Epidermal melanocyte (primary cell): ENCODE results near the gene VPS37B.
"Not testable (repeated sequence)": the region's sequence is repeated elsewhere in the genome, so short reads cannot be mapped to it uniquely, and the experiment has no call there.

Experiments
- DNase-seq: peaks from one replicate; pipeline ENCODE4 v3.0.0; 2011; ENCODE audit warnings: low spot score; ENCODE audit not compliant: insufficient read length

VPS37B gene

DNA sequence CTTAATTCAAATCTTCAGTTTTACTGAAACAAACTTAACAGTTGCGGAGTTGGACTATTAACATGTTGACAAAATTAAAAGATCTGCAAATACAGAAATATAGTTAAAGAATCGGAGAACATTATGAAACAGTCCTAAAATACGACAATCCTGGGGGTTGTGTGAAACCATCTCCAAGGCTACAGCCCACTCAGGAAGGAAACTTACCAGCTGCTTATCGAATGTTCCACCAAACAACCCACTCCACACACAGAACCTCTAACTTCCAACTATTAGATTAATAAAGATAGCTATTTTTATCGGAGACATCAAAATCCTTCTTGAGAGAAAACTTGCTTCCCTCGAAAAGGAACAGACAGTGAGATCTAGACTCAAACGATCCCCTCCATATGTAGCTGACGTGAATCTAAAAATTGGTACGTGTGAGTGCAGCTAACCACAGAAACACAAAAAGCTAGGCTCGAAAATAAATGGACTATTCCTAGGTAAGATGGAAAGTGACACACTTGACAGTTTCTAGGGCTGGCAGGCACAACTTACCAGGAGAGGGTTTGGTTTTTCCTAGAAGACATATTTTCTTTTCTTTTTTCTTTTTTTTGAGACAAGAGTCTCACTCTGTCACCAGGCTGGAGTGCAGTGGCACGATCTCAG lies 12.9 kb downstream of the VPS37B start:
- DNase-seq, result no peak

DNA sequence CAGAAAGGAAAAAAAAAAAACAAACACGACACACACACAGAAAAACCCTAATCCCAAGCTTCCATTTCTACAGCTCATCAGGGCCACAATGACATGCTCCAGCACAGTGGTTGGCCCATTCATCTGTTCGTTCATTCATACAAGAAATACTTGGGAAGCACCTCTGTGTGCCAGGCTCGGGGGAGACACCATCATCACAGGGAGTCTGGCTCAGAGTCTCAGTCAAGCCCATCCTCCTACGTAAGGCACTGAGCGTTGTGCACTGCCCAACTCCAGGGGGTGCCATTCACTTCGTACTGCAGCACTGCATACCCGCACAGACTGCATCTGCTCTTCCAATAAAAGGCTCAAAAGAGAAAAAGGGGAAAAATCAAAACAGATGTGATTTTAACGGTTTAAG lies 15.3 kb downstream of the VPS37B start:
- no peak for DNase-seq

DNA sequence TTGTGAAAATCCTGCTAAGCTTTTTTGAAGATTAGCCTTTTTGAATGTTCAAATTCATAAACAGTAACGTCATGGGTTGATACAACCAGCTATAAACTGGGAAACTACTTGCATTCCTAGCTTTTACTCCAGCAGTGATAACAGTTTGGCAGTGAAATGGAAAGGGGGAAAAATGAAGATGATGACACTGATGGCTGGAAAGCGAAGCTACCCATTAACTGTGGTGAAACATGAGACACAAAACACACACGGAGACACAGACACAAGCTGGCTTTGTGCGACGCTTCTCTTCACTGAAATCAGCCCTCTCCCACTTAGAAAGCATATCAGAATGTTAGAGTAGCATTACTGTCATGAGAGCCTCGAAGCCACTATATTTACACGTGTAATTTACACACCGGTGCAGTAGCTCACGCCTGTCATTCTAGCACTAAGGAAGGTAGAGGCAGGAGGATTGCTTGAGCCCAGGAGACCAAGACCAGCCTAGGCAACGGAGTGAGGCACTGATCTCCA lies 15.7 kb downstream of the VPS37B start:
- no peak for DNase-seq

DNA sequence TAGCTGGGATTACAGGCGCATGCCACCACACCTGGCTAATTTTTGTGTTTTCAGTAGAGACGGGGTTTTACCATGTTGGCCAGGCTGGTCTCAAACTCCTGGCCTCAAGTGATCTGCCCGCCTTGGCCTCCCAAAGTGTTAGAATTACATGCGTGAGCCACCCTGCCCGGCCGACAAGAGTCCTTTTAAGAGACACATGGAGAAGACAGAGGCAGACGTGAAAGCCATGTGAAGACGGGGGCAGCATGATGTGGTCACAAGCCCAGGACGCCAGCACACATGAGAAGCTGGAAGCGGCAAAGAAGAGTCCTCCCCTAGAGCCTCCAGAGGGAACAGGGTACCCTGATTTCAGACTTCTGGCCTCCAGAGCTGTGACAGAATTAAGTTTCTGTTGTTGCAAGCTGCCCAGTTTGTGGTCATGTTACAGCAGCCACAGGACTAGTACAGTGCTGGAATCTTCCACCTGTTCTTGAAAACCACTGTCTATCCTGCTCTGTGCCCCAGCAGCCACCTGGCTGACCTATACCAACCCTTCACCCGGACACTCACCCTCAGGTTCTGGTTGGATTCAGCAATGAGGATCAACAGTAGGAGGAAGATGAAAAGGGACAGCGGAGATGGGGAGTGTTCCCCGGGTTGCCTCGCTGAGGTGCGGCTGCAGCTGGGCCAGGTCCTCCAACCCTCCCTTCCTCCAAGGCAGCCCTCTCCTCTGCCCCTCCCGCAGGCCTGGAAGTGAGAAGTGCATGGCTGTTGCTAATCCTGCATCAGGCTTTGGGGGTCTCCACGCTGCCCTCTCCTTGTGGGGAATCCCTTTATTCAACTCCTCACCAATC lies 16.9 kb downstream of the VPS37B start:
- no peak for DNase-seq

DNA sequence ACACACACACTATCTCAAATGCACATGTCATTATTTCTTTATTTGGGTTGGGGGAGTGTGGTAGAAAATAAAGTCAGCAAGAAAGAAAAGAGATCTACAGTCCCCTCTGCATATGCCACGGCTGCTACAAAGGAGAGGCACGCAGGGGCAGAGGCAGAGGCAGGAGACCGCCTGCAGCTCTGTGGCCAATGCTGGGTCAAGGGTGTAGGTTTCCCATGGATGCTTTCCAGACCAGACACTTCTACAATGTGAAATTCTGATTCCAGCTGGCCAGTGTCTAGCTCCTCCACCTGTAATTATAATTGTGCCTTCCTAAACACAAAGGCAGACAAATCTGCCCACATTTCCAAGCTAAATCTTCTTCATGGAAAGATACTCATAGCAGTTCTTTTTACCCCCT lies 19.2 kb downstream of the VPS37B start:
- DNase-seq, result no peak

DNA sequence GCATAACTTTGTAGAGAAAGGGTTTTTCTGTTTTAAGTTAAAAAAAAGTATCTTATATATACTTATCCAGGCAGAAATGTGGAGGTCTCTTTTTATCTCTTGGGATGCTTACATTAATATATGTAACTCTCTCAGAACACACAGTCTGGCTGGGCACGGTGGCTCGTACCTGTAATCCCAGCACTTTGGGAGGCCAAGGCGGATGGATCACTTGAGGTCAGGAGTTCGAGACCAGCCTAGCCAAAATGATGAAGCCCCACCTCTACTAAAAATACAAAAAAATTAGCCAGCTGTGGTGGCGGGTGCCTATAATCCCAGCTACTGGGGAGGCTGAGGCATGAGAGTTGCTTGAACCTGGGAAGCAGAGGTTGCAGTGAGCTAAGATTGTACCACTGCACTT lies 19.6 kb downstream of the VPS37B start:
- DNase-seq, result not testable (repeated sequence)

DNA sequence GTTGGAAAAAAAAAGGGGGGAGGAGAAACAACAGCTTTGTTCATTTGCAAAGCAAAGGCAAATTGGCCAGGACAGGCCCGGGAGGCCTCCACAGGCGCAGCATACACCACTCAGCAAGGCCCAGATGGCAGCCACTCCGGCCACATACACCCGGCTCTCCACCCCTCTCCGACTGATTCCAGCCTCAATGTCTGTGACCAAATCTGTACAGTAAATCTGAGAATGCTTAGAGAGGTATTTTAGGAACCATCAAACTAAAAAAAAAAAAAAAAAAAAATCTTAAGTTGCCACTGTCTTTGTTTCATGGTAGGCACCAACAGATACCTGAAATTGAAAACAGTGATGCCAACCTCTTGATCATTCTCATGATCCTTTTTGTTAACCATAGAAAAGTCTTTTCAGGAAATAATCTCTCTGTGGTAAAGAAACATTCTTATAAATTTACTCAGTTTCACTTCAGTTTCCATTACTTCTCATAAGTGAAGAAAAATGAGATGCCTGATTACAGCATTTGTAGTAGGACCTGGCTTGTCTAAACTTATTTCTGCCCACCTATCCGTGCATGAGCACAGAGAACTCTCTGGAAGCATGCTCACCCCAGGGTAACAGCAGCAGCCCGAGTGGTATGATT lies 20.2 kb downstream of the VPS37B start:
- no peak for DNase-seq

DNA sequence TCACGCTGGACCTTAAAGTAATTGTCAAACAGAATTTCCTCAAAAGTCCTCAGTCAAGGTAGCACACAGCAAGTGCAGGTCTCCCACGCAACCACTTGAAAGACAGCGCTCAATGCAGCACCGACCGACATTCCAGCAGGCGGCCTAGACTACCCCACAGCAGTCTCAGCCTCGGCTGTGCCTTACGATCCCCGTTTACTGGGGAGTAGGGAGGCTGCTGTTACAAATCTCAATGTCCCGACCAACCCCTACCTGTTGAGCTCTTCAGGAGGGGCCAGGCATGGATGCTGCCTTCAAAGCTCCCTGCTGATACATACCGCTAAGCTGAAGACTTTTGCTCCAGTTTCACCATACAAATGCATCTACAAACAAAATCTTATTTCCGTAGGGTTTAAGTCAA lies 21.8 kb downstream of the VPS37B start:
- DNase-seq, result no peak

DNA sequence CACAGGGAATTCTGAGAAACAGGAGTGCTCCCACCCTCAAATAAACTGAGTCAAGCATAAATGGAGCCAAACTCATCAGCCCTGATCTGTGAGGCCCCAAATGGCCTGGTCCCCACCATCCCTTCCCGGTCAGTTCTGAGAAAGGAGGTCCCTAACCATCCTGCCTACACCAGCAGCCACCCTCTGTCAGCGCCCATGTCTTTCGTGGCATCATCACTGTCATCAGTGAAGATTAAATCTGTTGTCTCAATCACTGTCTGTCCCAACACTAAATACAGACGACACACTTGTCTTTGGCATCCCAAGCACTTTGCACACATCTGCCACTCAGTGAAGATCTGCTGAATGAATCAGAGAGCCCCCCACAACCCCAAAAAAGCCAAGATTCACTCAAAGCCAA lies 22.4 kb downstream of the VPS37B start:
- no peak for DNase-seq

DNA sequence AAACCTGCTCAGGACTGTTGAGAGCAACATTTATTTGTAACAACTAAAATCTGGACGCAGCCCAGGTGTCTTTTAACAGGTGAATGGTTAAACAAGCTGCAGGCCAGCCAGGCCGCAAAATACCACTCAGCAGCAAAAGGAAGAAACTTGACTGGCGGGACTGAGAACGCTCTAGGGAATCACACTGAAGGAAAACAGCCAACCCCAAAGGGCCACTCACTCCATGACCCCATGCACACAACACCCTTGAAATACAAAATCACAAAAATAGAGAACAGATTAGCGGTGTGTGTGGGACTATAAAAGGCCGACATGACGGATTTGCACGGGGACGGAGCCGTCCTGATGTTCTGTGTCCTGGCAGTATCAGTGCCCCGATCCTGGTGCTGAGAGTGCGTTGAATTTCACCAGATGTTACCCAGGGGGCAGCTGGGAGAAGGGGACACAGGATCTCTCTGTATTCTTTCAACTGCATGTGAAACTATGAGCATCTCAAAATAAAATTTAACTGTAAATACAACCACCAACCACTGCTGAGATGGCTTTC lies 23.0 kb downstream of the VPS37B start:
- no peak for DNase-seq

DNA sequence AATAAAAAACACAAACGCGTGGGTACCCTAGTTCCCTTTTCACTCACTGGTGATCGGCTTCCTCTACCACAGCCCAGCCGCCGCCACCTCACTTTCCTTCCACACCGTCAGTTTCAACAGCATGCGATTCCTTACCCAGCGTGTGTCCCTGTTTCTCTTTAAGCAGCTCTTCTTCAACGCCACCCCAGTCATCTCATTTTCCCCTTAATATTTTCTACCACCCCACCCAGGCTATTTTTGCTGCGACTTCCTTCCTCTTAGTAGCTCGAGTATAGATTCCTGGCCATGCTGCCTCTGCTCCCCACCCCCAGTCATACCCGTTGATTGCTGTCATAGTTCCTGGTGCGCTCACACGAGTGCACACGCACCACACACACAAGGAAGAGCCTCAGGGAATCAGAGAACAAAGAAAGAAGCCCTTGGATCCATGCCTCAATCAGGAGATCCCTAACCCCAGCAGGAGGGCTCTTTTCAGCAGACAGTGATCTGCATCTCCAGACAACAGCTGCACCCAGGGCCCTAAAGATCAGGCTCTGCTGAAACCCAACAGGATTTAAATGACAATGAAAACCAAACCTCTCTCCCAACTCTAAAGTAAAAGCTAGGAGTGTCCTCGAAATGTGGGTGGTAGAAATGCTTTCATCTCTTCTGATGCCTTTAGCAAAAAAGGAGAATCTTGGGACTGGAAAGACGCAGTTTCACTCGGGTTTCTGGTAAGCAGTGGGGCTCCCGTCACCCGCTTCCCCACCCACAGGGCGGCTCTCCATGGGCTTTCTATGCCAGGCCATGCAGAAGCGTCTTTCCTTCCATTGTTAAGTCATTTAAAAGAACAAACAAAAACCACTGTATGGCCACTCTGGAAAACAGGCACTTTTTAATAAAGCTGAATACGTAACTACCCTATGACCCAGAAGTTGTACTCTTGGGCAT lies 23.8 kb downstream of the VPS37B start:
- DNase-seq, result peak; percentile 95

DNA sequence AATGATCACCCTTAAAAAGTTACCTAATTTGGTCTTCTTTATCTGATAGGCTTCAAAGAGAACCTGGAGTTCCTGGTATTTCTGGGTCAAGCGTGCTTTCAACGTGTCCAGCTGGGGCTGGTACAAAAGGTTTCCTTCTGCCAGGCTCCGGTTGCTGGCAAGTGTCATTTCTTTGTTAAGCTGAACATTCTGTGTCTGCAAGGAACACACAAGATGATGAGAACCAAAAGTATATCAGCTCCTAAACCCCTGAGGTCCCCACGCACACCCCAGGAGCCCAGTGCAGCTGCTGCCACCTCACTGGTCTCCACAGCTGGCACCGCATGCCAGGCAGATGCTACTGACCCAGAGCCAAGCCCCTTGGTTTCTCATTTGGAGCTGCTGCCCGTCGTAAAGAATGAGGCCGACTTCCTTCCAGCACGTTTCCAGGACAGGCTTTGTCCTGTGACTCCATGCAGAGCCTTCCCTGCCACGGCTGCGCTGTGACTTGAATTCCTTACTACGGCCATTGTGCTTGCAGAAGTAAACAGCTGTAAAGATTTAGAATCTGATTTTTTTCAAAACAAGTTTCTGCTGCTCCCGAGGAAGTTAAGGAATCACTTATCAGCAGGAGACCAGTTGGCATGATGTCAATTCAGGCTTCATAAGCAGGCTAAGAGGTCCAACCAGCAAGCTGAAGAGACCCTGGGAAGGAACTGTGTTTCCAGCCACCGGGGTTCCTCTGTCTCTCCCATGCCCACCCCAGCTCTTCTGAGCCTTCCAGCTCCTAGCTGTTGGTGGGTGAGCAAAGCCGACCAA lies 24.9 kb downstream of the VPS37B start:
- peak; percentile 72 for DNase-seq

DNA sequence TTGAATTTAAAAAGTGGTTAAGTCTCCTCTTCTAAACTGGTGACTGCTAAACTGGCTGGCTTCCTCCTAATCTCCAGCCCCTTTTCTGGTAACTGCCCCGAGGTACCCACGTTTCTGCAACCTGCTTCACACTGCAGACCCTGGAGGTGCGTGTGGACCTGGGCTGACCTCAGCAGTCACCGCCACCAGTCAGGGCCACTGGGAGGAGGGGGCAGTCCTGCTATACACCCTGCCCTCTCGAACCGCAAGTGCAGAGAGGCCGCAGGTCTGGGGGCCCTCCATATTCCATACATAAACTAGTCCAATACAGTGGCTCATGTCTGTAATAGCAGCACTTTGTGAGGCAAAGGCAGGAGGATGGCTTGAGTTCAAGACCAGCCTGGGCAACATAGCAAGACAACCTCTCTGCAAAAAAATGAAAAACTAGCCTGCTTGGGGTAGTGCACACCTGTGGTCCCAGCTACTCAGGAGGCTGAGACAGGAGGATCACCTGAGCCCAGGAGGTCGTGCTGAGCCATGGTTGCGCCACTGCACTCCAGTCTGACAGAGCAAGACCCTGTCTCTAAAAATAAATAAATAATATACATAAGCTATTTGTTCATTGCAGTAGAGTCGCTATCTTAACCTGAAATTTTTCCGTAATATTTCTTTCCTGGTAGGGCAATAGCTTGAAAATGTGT lies 25.6 kb downstream of the VPS37B start:
- DNase-seq, result no peak

DNA sequence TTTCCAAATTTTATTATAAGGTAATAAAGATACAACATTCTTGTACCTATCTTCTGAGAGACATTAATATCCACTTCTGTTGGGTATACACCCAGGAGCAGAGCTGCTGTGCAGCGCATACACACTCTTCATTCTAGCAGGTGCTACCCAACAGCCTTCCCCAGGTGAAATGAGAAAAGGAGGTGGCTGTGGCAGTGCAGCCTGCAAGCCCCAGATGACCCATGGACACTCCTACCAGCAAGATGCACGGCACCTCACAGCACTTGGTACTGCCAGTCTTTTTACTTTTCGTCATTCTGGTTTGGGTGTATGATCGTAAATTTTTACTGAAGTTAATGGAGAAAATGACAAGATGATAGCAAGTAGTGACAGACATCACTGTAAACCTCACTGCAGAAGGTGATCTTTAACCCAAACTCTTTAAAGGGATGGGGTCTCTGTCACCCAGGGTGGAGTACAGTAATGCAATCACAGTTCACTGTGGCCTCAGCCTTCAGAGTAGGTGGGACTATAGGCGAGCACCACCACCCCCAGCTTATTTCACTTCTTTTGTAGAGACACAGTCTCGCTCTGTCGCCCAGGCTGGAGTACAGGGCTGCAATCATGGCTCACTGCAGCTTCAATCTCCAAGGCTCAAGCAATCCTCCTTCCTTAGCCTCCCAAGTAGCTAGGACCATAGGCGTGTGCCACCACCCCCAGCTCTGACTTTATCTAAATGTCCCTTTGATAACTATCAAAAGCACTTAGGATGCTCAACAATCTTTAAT lies 26.5 kb downstream of the VPS37B start:
- peak; percentile 12 for DNase-seq

DNA sequence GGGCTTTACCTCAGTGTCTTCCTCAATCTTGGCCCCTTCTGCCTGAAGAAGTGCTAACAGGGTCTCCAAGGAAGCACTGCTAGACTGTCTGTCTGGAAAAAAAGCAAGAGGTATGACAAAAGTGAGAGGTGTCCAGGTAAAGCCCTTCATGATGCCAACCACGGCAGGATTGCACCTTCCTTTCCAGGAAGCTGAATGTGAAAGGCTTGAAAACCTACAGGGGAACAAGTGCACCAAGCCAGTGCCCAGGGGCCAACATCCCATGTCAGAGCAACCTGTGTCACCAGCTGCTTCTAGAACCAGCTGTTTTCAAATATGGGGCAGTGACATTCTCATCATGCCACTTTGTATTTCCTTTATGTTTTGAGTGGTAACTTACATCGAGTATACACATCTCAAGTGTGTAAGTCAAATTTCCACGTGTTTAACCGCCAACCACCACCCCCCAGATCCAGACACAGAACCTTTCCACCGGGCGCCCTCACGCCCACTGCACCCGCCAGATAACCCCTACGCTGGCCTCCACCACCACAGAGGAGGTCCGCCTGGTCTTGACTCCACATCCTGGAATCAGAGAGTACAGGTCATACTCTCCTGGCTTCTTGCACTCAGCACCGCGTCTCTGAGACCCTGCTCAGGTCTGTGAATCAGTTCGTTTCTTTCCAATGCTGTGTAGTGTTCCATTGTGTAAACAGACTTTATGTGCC lies 27.3 kb downstream of the VPS37B start:
- peak; percentile 13 for DNase-seq

DNA sequence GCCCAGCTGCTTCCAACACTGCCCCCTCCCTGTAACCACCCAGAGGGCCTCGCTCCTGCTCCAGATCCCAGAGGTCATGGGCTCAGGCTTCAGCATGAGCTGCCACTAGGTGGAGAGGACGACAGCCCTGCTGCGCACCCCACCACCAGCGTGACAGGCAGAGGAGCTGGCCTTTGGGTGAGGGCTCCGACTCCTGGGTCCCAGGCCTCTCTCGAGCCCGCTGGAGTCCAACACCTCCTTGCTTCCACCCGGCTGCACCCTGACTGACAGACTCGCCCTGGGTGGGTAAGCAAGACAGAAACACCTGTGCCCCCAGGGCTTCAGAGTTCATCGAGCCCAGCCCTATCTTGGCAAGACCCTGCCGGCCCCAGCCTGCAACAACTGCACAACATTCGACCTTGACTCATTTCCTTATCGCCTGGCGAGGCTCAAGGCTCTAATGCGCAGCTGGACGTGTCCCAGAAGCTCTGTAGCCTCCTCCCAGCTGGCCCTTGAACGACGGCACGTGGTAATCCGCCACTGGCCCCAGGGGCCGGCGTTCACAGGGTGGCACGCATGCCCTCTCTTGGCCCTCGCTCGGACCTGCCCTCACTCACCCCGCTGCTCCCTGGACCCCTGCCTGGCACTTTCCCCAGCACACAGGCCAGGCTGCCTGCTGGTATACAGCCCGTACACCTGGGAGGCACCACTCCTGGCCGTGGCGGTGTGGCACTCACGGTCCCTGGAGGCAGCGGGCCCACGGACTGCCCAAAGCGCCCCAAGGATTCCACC lies 28.0 kb downstream of the VPS37B start:
- DNase-seq, result no peak

DNA sequence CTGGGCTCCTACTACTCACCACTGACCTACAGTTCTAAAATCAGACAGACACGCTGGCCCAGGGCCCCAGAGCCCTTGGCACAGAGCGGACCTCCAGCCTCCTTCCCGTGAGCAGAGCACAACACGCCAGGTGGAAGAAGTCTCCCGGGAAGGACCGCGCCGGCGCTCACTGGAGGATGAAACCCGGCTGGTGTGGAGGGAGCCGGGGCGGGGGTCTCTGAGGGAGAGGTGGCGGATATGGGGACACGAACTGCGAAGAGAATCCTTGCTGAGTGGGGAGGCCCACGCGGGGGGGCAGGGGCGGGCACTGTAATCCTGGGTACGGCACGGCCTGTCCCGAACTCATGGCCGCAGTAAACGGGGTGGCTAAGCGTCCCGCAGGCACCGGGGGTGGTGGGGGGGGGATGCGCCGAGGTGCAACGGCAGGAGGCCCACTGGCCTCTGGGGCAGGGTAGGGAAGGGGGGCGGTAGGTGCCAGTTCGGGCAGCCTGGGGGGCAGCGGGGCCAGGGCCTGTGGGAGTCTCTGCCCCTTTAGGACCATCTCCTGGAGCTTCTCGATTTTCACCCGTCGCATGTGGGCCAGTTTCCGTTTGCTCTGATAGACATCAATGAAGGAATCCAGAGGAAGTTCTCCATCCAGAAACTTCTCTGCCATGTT lies 28.8 kb downstream of the VPS37B start:
- DNase-seq, result no peak
